Measurements from ENCODE around the gene LCE3B. TPM values are rescaled to one million over a fixed set of nuclear protein-coding genes. Genes with fewer than 3 reads are reported as not detected.

Gene LCE3B
- total RNA-seq, 2 donors from 2014 or later: not detected

- intact Hi-C loops (cut with DNase I): no loop called here
- no peak for DNase-seq (ENCODE audit: low spot score)
These were observed 42.8 kb downstream of the LCE3B start for GRCh38 chr1:152656459-152656858.

GRCh38 chr1:152657677-152658076, 44.1 kb downstream of the LCE3B start:
- intact Hi-C loops (cut with DNase I): no loop called here
- DNase-seq (ENCODE audit: low spot score): no peak

- no peak for DNase-seq (ENCODE audit: low spot score)
- intact Hi-C loops (cut with DNase I): no loop called here
These were observed 45.0 kb downstream of the LCE3B start for GRCh38 chr1:152658649-152659048.

DNA sequence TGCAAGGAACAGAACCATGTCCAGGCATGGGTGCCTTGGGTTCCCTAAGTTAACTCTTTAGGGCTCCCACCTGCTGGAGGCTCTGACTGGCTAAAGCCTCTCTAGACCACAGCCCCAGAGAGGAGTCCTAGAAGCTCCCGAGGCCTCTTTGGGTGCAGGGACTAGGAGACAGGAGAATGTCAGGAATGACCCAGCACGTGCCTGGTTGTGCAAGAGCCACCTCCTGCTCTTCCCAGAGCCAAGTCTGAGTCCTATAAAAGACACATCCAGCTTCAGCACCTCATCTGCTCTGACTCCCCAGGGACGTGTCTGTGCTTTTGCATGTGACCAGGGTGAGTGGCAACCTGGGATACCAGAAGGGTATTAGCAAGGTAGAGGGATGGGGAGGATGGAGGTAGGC, 49.5 kb downstream of the LCE3B start, which contains the start of gene LCE2D:
TSS of gene LCE2D (plus strand) at position 283 of the 400 bp plus-strand sequence. CDS start 726 bp downstream, outside the sequence.
- DNase-seq (ENCODE audit: low spot score): no peak
- intact Hi-C loops (cut with DNase I): no loop called here

Other genes starting within 250 kb of the LCE3B start
- gene CRNN, start 199.5 kb upstream of the LCE3B start, total RNA-seq: not detected
- not detected for gene LCE5A, start 103.0 kb upstream of the LCE3B start, total RNA-seq
- not detected for gene CRCT1, start 99.3 kb upstream of the LCE3B start, total RNA-seq
- gene LCE3E, start 47.0 kb upstream of the LCE3B start, total RNA-seq: not detected
- not detected for gene LCE3D, start 33.3 kb upstream of the LCE3B start, total RNA-seq
- gene LCE3C, start 13.6 kb upstream of the LCE3B start, total RNA-seq: not detected
- not detected for gene LCE3A, start 9.3 kb downstream of the LCE3B start, total RNA-seq
- not detected for gene LCE2D, start 49.6 kb downstream of the LCE3B start, total RNA-seq
- gene LCE2C, start 61.5 kb downstream of the LCE3B start, total RNA-seq: not detected
- gene LCE2B, start 72.3 kb downstream of the LCE3B start, total RNA-seq: not detected
- not detected for gene LCE2A, start 84.5 kb downstream of the LCE3B start, total RNA-seq
- gene LCE4A, start 94.3 kb downstream of the LCE3B start, total RNA-seq: not detected
- not detected for gene KPRP, start 144.2 kb downstream of the LCE3B start, total RNA-seq
- not detected for gene LCE1F, start 161.3 kb downstream of the LCE3B start, total RNA-seq
- gene LCE1E, start 172.4 kb downstream of the LCE3B start, total RNA-seq: not detected
- gene LCE1D, start 182.9 kb downstream of the LCE3B start, total RNA-seq: not detected
- not detected for gene LCE1C, start 192.8 kb downstream of the LCE3B start, total RNA-seq
- gene LCE1B, start 198.2 kb downstream of the LCE3B start, total RNA-seq: not detected
- gene LCE1A, start 213.7 kb downstream of the LCE3B start, total RNA-seq: not detected
- gene LCE6A, start 229.0 kb downstream of the LCE3B start, total RNA-seq: not detected
- not detected for gene LCE7A, start 246.2 kb downstream of the LCE3B start, total RNA-seq